ENCODE results near the gene TNS3. TPM values are rescaled to one million over a fixed set of nuclear protein-coding genes. Genes with fewer than 3 reads are reported as not detected.
A peak's percentile ranks its signal among the peaks of the same experiment; 100 is the strongest.

The TNS3 gene
- total and polyA plus RNA-seq, 2 of the 13 experiments (the other 11 are each of a cell fraction or from before 2014, with no cell fraction given) = 52.9 to 55.7 TPM

DNA sequence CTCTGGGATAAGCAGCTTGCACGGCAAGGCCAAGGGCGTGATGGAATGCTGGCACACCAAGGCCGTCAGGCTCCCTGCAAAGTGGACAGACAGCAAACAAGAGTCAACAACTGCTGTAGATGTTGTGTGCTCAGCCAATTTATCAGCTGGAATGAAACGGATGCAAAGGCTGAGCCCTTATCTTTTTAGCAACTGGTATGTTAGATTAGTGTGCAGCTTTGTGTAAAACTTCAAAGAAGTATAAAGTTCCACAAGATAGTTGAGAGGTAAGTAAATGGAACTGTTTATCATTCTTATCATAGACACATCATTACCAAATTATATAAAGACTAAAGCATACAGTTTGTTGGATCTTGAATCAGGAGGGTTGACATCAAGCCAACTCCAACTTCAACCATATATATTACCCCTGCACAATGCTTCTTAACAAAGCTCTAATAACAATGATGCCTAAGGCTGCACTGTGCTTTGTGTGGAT is 289.0 kb downstream of the TNS3 start (continued):
- TF ChIP-seq, protein P1, sequence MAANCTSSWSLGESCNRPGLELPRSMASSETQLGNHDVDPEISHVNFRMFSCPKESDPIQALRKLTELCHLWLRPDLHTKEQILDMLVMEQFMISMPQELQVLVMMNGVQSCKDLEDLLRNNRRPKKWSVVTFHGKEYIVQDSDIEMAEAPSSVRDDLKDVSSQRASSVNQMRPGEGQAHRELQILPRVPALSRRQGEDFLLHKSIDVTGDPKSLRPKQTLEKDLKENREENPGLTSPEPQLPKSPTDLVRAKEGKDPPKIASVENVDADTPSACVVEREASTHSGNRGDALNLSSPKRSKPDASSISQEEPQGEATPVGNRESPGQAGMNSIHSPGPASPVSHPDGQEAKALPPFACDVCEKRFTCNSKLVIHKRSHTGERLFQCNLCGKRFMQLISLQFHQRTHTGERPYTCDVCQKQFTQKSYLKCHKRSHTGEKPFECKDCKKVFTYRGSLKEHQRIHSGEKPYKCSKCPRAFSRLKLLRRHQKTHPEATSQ (CRISPR knock-in tag; IDR thresholded peaks at IDR 0.05; ENCODE audit: borderline replicate concordance) = peak; percentile 89
- no peak for TF ChIP-seq ZNF768 (CRISPR knock-in tag; IDR thresholded peaks at IDR 0.05)
- no peak for TF ChIP-seq NRL (CRISPR knock-in tag; IDR thresholded peaks at IDR 0.05; ENCODE audit: borderline replicate concordance)
- TF ChIP-seq ZNF652 (CRISPR knock-in tag; IDR thresholded peaks at IDR 0.05; ENCODE audit: borderline replicate concordance, low read depth) = 0 out of 2 replicates have a peak, but pooled peaks have one; percentile 4
- TF ChIP-seq POGZ (CRISPR knock-in tag; IDR thresholded peaks at IDR 0.05) = no peak; the same call in 1 of the 2 replicates
- TF ChIP-seq MEIS1 (CRISPR knock-in tag; IDR thresholded peaks at IDR 0.05; ENCODE audit: borderline replicate concordance) = 0 out of 2 replicates have a peak, but pooled peaks have one; percentile 61
- TF ChIP-seq DPF2 (CRISPR knock-in tag; IDR thresholded peaks at IDR 0.05; ENCODE audit: borderline replicate concordance, low read depth) = peak; percentile 86; the same call in 1 of the 2 replicates
- peak; percentile 58; the same call in 1 of the 2 replicates for TF ChIP-seq FOXP1 (IDR thresholded peaks at IDR 0.05)
- TF ChIP-seq FOXP1 (CRISPR knock-in tag; IDR thresholded peaks at IDR 0.05) = peak; percentile 88
- no peak for TF ChIP-seq SRSF1 (optimal IDR thresholded peaks at IDR 0.05; ENCODE audit: low read depth, low read length)
- no peak for TF ChIP-seq ZNF563 (CRISPR knock-in tag; IDR thresholded peaks at IDR 0.05)
- TF ChIP-seq MATR3 (CRISPR knock-in tag; IDR thresholded peaks at IDR 0.05) = no peak
- TF ChIP-seq MEF2D (CRISPR knock-in tag; IDR thresholded peaks at IDR 0.05) = peak; percentile 78; the same call in 1 of the 2 replicates
- peak; percentile 37; the same call in 1 of the 2 replicates for TF ChIP-seq GATAD2A (CRISPR knock-in tag; IDR thresholded peaks at IDR 0.05)
- no peak for TF ChIP-seq ZFP37 (CRISPR knock-in tag; IDR thresholded peaks at IDR 0.05; ENCODE audit: borderline replicate concordance)
- no peak for TF ChIP-seq ARHGAP35 (CRISPR knock-in tag; IDR thresholded peaks at IDR 0.05; ENCODE audit: borderline replicate concordance)
- no peak for TF ChIP-seq JDP2 (CRISPR knock-in tag; IDR thresholded peaks at IDR 0.05; ENCODE audit: borderline replicate concordance)
- no peak for TF ChIP-seq CENPX (CRISPR knock-in tag; IDR thresholded peaks at IDR 0.05)
- peak; percentile 67 for TF ChIP-seq ZBTB7B (CRISPR knock-in tag; IDR thresholded peaks at IDR 0.05)
- peak; percentile 83; the same call in 1 of the 2 replicates for TF ChIP-seq MED13 (CRISPR knock-in tag; IDR thresholded peaks at IDR 0.05)
- TF ChIP-seq PPARG (CRISPR knock-in tag; conservative IDR thresholded peaks at IDR 0.05) = peak; percentile 82; the same call in 1 of the 2 replicates
- no peak for TF ChIP-seq ZFP36 (IDR thresholded peaks at IDR 0.05; ENCODE audit: borderline replicate concordance, low read depth, low read length, partially characterized antibody)
- TF ChIP-seq RXRA (CRISPR knock-in tag; IDR thresholded peaks at IDR 0.05) = peak; percentile 80
- TF ChIP-seq, protein P2, sequence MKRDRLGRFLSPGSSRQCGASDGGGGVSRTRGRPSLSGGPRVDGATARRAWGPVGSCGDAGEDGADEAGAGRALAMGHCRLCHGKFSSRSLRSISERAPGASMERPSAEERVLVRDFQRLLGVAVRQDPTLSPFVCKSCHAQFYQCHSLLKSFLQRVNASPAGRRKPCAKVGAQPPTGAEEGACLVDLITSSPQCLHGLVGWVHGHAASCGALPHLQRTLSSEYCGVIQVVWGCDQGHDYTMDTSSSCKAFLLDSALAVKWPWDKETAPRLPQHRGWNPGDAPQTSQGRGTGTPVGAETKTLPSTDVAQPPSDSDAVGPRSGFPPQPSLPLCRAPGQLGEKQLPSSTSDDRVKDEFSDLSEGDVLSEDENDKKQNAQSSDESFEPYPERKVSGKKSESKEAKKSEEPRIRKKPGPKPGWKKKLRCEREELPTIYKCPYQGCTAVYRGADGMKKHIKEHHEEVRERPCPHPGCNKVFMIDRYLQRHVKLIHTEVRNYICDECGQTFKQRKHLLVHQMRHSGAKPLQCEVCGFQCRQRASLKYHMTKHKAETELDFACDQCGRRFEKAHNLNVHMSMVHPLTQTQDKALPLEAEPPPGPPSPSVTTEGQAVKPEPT (CRISPR knock-in tag; IDR thresholded peaks at IDR 0.05; ENCODE audit: low read depth) = no peak
- TF ChIP-seq, protein P3, sequence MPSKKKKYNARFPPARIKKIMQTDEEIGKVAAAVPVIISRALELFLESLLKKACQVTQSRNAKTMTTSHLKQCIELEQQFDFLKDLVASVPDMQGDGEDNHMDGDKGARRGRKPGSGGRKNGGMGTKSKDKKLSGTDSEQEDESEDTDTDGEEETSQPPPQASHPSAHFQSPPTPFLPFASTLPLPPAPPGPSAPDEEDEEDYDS (CRISPR knock-in tag; IDR thresholded peaks at IDR 0.05) = 0 out of 2 replicates have a peak, but pooled peaks have one; percentile 16
- TF ChIP-seq ZNF232 (CRISPR knock-in tag; IDR thresholded peaks at IDR 0.05; ENCODE audit: borderline replicate concordance) = peak; percentile 66; the same call in 1 of the 2 replicates
- TF ChIP-seq MLX (CRISPR knock-in tag; IDR thresholded peaks at IDR 0.05) = peak; percentile 59
- no peak for TF ChIP-seq GATAD1 (CRISPR knock-in tag; IDR thresholded peaks at IDR 0.05)

All from HepG2 (cell line).